GM21529 (cell line): ENCODE results near the gene KIAA0232.
A peak's percentile ranks its signal among the peaks of the same experiment; 100 is the strongest.

Source experiments
- ATAC-seq: cut with Tn5 transposase; IDR thresholded peaks from one replicate; pipeline ENCODE4 v1.9.1; 2021; ENCODE audit not compliant: unreplicated experiment

The KIAA0232 gene

GRCh38 chr4:6915041-6916005 is 132.8 kb downstream of the KIAA0232 start:
- no peak for ATAC-seq

- ATAC-seq, result no peak
Observed at GRCh38 chr4:6916069-6916586, 133.6 kb downstream of the KIAA0232 start.

- peak; percentile 48 for ATAC-seq
Observed at GRCh38 chr4:6916587-6917460, 134.3 kb downstream of the KIAA0232 start.

GRCh38 chr4:6917461-6918271 is 135.1 kb downstream of the KIAA0232 start:
- peak; percentile 78 for ATAC-seq

GRCh38 chr4:6918338-6918737 is 135.8 kb downstream of the KIAA0232 start:
- ATAC-seq, result no peak

GRCh38 chr4:6920171-6920570 is 137.6 kb downstream of the KIAA0232 start:
- ATAC-seq, result no peak

- ATAC-seq, result no peak
Observed at GRCh38 chr4:6923507-6923906, 141.0 kb downstream of the KIAA0232 start.

- ATAC-seq, result no peak
Observed at GRCh38 chr4:6924361-6924779, 141.8 kb downstream of the KIAA0232 start.

- no peak for ATAC-seq
Observed at GRCh38 chr4:6925357-6925836, 142.9 kb downstream of the KIAA0232 start.

- ATAC-seq, result no peak
Observed at GRCh38 chr4:6926081-6926480, 143.6 kb downstream of the KIAA0232 start.

- ATAC-seq, result no peak
Observed at GRCh38 chr4:6926681-6927478, 144.4 kb downstream of the KIAA0232 start.

GRCh38 chr4:6928081-6928480 is 145.6 kb downstream of the KIAA0232 start:
- no peak for ATAC-seq

GRCh38 chr4:6929339-6929811 is 146.8 kb downstream of the KIAA0232 start:
- ATAC-seq, result no peak

- ATAC-seq, result no peak
Observed at GRCh38 chr4:6929812-6930464, 147.4 kb downstream of the KIAA0232 start.

- no peak for ATAC-seq
Observed at GRCh38 chr4:6932475-6932874, 149.9 kb downstream of the KIAA0232 start.

- no peak for ATAC-seq
Observed at GRCh38 chr4:6932918-6933317, 150.4 kb downstream of the KIAA0232 start.
